Measurements from ENCODE around the gene ARID4B.
A peak's percentile ranks its signal among the peaks of the same experiment; 100 is the strongest.
"Not testable (repeated sequence)": the region's sequence is repeated elsewhere in the genome, so short reads cannot be mapped to it uniquely, and the experiment has no call there.

The ARID4B gene

DNA sequence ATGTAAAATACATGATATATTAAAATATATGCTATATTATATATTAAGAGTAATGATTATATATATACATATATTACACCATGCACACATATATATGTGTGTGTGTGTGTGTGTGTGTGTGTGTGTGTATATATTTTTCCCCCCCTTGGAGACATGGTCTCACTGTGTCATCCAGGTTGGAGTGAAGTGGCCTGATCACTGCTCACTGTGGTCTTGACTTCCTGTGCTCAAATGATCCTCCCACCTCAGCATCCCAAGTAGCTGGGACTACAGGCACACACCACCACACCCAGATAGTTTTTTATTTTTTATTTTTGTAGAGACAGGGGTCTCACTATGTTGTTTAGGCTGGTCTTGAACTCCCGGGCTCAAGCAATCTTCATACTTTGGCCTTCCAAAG, 112.5 kb downstream of the ARID4B start:
- Histone ChIP-seq H3K27ac (no peak overlapping the region), H3K9ac (no peak overlapping the region), H3K9me3 (no peaks in the 10 kb centered on the region), H3K36me3 (peaks cover 60% of the 10 kb centered on the region), H3K4me1 (no peaks in the 10 kb centered on the region), H4K20me1 (peaks cover 15% of the 10 kb centered on the region; the same call in 1 of the 2 replicates), H3K4me2 (no peak overlapping the region), H3K4me3 (no peak overlapping the region), H3K27me3 (no peaks in the 10 kb centered on the region)
- no peak for TF ChIP-seq Cebpa-rat (IDR thresholded peaks at IDR 0.05)

DNA sequence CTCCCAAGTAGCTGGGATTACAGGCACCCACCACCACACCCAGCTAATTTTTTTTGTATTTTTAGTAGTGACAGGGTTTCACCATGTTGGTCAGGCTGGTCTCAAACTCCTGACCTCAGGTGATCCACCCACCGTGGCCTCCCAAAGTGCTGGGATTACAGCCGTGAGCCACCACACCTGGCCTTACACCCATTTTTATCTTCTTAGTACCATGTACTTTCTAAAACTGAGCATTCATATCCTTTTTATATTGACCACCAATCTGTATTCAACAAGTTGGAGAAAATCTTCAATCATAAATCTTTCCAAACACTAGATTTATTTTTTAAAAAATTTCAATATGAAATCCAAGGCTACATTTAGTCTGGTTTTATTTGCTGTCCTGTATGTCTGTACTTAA, 113.0 kb downstream of the ARID4B start:
- Histone ChIP-seq H4K20me1 (peaks cover 15% of the 10 kb centered on the region; the same call in 1 of the 2 replicates), H3K36me3 (peaks cover 65% of the 10 kb centered on the region)
- not testable (repeated sequence) for H3K9me3 ChIP-seq, H3K27ac ChIP-seq, H3K27me3 ChIP-seq, H3K4me1 ChIP-seq, H3K4me3 ChIP-seq, H3K9ac ChIP-seq, H3K4me2 ChIP-seq

- no peaks in the 10 kb centered on the region for H3K4me1 ChIP-seq
- peaks cover 72% of the 10 kb centered on the region for H3K36me3 ChIP-seq
- no peak overlapping the region for H3K9ac ChIP-seq
- H4K20me1 ChIP-seq = peaks cover 15% of the 10 kb centered on the region; the same call in 1 of the 2 replicates
- H3K4me2 ChIP-seq = no peak overlapping the region
- no peaks in the 10 kb centered on the region for H3K9me3 ChIP-seq
- no peak overlapping the region for H3K27ac ChIP-seq
- no peaks in the 10 kb centered on the region for H3K27me3 ChIP-seq
- TF ChIP-seq Cebpa-rat (IDR thresholded peaks at IDR 0.05) = no peak
- no peak overlapping the region for H3K4me3 ChIP-seq
These were observed 114.2 kb downstream of the ARID4B start for GRCh38 chr1:235213752-235214151.

DNA sequence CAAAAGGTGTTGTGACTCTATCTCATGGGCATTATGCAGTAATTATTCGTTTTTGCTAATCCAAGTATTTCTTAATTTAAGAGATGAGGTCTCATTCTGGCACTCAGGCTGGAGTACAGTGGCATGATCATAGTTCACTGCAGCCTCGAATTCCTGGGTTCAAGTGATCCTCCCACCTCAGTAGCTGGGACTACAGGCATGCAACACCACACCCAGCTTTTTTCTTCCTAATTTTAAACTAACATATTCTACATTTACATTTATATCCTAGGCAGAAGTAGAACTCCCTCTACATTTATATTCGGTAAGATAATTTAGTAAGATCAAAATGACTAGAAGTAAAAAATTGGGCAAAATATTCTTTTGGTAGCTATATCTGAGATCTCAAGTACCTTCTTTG, 116.5 kb downstream of the ARID4B start:
- no peaks in the 10 kb centered on the region for H3K9me3 ChIP-seq
- no peaks in the 10 kb centered on the region for H3K27me3 ChIP-seq
- no peak overlapping the region for H3K9ac ChIP-seq
- H3K4me2 ChIP-seq = no peak overlapping the region
- no peak for TF ChIP-seq Cebpa-rat (IDR thresholded peaks at IDR 0.05)
- H3K36me3 ChIP-seq = peaks cover 62% of the 10 kb centered on the region
- peaks cover 21% of the 10 kb centered on the region for H3K4me1 ChIP-seq
- no peaks in the 10 kb centered on the region for H4K20me1 ChIP-seq
- no peak overlapping the region for H3K4me3 ChIP-seq
- H3K27ac ChIP-seq = no peak overlapping the region

- Histone ChIP-seq H3K4me3 (no peak overlapping the region), H3K4me2 (peak overlapping the region; percentile 39), H3K9ac (no peak overlapping the region), H3K4me1 (peaks cover 23% of the 10 kb centered on the region), H3K9me3 (no peaks in the 10 kb centered on the region), H3K36me3 (peaks cover 42% of the 10 kb centered on the region), H4K20me1 (no peaks in the 10 kb centered on the region), H3K27me3 (no peaks in the 10 kb centered on the region), H3K27ac (no peak overlapping the region; the same call in 1 of the 2 replicates)
- TF ChIP-seq Cebpa-rat (IDR thresholded peaks at IDR 0.05) = no peak
These were observed 120.8 kb downstream of the ARID4B start for GRCh38 chr1:235207209-235207565.

DNA sequence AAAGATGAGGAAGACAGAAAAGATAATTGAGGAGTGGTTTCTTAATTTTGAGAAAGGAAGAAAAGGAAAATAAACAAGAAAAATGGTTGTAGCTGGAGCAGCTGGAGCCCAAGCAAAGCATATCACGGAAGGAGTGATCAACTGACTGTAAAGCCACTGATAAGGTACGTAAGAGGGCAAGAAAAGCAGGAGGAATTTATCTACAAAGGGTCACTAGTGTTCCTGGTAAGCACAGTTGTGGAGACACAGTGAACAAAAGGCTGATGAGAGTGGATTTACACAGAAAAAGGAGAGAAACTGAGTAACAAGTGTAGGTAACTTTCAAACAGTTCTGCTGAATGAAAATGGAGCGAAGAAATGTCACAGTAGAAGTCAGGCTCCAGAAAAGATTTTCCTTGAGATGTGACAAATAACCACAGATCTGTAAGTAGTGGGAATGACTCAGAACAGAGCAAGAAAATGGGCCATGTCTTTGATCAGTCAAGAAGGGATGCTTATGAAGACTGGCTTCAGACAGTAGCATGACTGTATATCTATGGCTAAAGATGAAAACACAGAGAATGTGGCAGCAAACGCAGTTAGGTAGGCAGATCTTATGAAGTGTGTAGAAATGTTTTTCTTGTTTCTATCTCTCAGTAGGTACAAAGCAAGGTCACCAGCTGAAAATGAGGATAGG, 121.3 kb downstream of the ARID4B start:
- no peak overlapping the region for H3K9ac ChIP-seq
- no peaks in the 10 kb centered on the region for H3K9me3 ChIP-seq
- no peak for TF ChIP-seq Cebpa-rat (IDR thresholded peaks at IDR 0.05)
- H3K27ac ChIP-seq = peak overlapping the region; percentile 36; the same call in 1 of the 2 replicates
- H3K4me3 ChIP-seq = no peak overlapping the region
- H4K20me1 ChIP-seq = no peaks in the 10 kb centered on the region
- no peaks in the 10 kb centered on the region for H3K27me3 ChIP-seq
- H3K36me3 ChIP-seq = peaks cover 37% of the 10 kb centered on the region
- H3K4me2 ChIP-seq = peak overlapping the region; percentile 39
- peaks cover 23% of the 10 kb centered on the region for H3K4me1 ChIP-seq

- Histone ChIP-seq H4K20me1 (no peaks in the 10 kb centered on the region), H3K27ac (no peak overlapping the region), H3K4me3 (no peak overlapping the region), H3K27me3 (no peaks in the 10 kb centered on the region), H3K9me3 (no peaks in the 10 kb centered on the region), H3K9ac (no peak overlapping the region), H3K4me1 (peaks cover 23% of the 10 kb centered on the region), H3K36me3 (peaks cover 38% of the 10 kb centered on the region), H3K4me2 (no peak overlapping the region)
- no peak for TF ChIP-seq Cebpa-rat (IDR thresholded peaks at IDR 0.05)
These were observed 122.3 kb downstream of the ARID4B start for GRCh38 chr1:235205687-235206086.

DNA sequence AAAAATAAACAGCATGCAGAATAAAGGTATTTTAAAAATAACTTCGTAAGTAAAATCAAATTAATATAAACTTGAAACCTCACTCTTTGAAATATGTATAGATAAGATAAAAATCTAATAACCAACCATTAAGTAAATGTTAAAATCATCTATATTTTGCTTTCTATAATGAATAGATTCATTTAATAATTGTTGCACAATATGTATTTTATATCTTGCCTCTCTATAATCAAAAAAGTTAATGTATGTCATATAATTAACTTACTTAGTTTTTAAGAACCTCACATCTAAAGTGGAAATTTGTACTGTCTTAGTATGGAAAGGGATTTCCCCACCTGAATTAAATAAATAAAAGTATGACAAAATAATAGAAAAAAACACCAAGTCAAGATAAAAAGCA, 124.6 kb downstream of the ARID4B start:
- Histone ChIP-seq H3K27me3 (no peaks in the 10 kb centered on the region), H3K4me1 (peaks cover 21% of the 10 kb centered on the region), H3K9ac (no peak overlapping the region), H3K4me2 (no peak overlapping the region), H3K27ac (no peak overlapping the region), H3K4me3 (no peak overlapping the region), H4K20me1 (no peaks in the 10 kb centered on the region), H3K36me3 (peaks cover 32% of the 10 kb centered on the region), H3K9me3 (no peaks in the 10 kb centered on the region)
- no peak for TF ChIP-seq Cebpa-rat (IDR thresholded peaks at IDR 0.05)

DNA sequence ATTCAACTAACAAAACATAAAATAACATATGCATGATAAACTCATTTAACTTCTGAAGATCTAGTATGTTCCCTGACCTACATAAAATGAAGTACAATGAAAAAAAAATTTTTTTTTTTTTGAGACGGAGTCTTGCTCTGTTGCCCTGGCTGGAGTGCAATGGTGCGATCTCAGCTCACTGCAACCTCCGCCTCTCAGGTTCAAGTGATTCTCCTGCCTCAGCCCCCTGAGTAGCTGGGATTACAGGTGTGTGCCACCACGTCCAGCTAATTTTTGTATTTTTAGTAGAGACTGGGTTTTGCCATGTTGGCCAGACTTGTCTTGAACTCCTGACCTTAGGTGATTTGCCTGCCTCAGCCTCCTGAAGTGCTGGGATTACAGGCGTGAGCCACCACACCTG, 125.5 kb downstream of the ARID4B start:
- not testable (repeated sequence) for H4K20me1 ChIP-seq, H3K27ac ChIP-seq, H3K9ac ChIP-seq, H3K27me3 ChIP-seq, H3K4me3 ChIP-seq, H3K4me2 ChIP-seq, H3K9me3 ChIP-seq
- H3K36me3 ChIP-seq = peaks cover 33% of the 10 kb centered on the region
- H3K4me1 ChIP-seq = peaks cover 11% of the 10 kb centered on the region

DNA sequence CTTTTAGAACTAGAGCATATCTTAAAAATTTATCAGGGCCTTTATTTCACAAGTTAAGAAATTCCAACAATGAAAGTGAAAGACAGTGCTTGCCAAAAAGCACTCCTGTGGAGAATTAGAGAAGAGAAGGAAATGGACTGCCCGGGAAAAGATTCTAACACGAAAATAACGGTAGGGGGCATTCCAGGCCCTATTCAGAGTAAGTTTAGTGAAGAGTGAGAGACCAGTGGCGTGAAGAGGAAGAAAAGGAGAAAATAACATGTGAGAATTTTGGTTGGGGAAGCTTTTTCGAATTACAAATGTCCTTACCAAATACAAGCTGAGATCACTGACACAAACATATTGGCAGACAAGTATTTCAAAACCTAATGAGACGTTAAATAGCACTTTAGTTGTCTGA, 128.5 kb downstream of the ARID4B start:
- Histone ChIP-seq H3K4me2 (no peak overlapping the region), H4K20me1 (no peaks in the 10 kb centered on the region; the same call in 1 of the 2 replicates), H3K27me3 (no peaks in the 10 kb centered on the region), H3K36me3 (peaks cover 54% of the 10 kb centered on the region), H3K27ac (no peak overlapping the region), H3K9ac (no peak overlapping the region), H3K9me3 (no peaks in the 10 kb centered on the region), H3K4me3 (no peak overlapping the region), H3K4me1 (no peaks in the 10 kb centered on the region)
- no peak for TF ChIP-seq Cebpa-rat (IDR thresholded peaks at IDR 0.05)

GRCh38 chr1:235190431-235190830, 137.5 kb downstream of the ARID4B start:
- Histone ChIP-seq H3K4me2 (no peak overlapping the region), H3K9me3 (no peaks in the 10 kb centered on the region), H3K4me3 (no peak overlapping the region), H4K20me1 (peaks cover 6% of the 10 kb centered on the region; the same call in 1 of the 2 replicates), H3K36me3 (peaks cover 91% of the 10 kb centered on the region), H3K27me3 (no peaks in the 10 kb centered on the region), H3K27ac (no peak overlapping the region), H3K4me1 (no peaks in the 10 kb centered on the region), H3K9ac (no peak overlapping the region)
- TF ChIP-seq Cebpa-rat (IDR thresholded peaks at IDR 0.05) = no peak

Measured in BLaER1 (cell line).